SK-N-MC (cell line): ENCODE data around the gene EIF1.

ENCODE experiments used
- DNase-seq: peaks from one replicate; pipeline ENCODE4 v3.0.0-alpha.2; 2011; ENCODE audit warnings: low read depth, low spot score
- H3K27ac ChIP-seq: fragments of 200-600 bp; sonication (generic); 2 replicates; pipeline ENCODE4 v1.5.1; 2016; ENCODE audit warnings: mixed run types
- H3K36me3 ChIP-seq: fragments of 200-600 bp; sonication (generic); 2 replicates; pipeline ENCODE4 v1.6.1; 2017; ENCODE audit warnings: antibody characterized with exemption, low read length, mixed read lengths; ENCODE audit not compliant: insufficient read depth
- H3K4me3 ChIP-seq: fragments of 200-600 bp; sonication (generic); 2 replicates; pipeline ENCODE4 v1.5.1; 2016
- H3K9ac ChIP-seq: fragments of 200-600 bp; sonication (generic); 2 replicates; pipeline ENCODE4 v1.8.0; 2017; ENCODE audit warnings: mixed run types, mixed read lengths; ENCODE audit not compliant: insufficient read length
- H3K9me3 ChIP-seq: fragments of 200-600 bp; sonication (generic); 2 replicates; pipeline ENCODE4 v1.6.1; 2017; ENCODE audit warnings: low read depth, mild to moderate bottlenecking, antibody characterized with exemption, low read length, moderate library complexity, mixed read lengths
- EZH2 ChIP-seq: fragments of 200-600 bp; sonication (generic); IDR thresholded peaks from one replicate; pipeline ENCODE4 v1.6.1; 2017; ENCODE audit warnings: antibody characterized with exemption
- FOXP2 ChIP-seq: optimal IDR thresholded peaks from 2 replicates; pipeline ENCODE3; 2011; ENCODE audit warnings: mild to moderate bottlenecking, moderate library complexity; ENCODE audit not compliant: insufficient read depth; ENCODE audit errors: extremely low read length, control extremely low read depth
- POLR2AphosphoS5 ChIP-seq: IDR thresholded peaks from 2 replicates; pipeline ENCODE4 v1.6.1; 2012; ENCODE audit warnings: mild to moderate bottlenecking, low read depth, low read length, borderline replicate concordance

Gene EIF1

GRCh38 chr17:41741709-41742108 is 53.0 kb downstream of the EIF1 start:
- Histone ChIP-seq H3K9ac (no peak overlapping the region), H3K36me3 (no peaks in the 10 kb centered on the region), H3K9me3 (no peaks in the 10 kb centered on the region), H3K4me3 (no peak overlapping the region), H3K27ac (no peak overlapping the region)
- TF ChIP-seq EZH2 (no peak), FOXP2 (no peak), POLR2AphosphoS5 (no peak)
- DNase-seq, result no peak
